Caki2 (cell line): ENCODE measurements around the gene MIEF1. TPM values are rescaled to one million over a fixed set of nuclear protein-coding genes. Genes with fewer than 3 reads are reported as not detected.

Experiments used
- DNase-seq: peaks from one replicate; pipeline ENCODE4 v3.0.0-alpha.2; 2015; ENCODE audit warnings: low read depth
- in situ Hi-C: cut with HindIII; loops from 2 replicates; pipeline ENCODE4 v1.10.0; 2016; ENCODE audit warnings: low sequenced_read_pairs, low pct_unique_long_range_greater_than_20kb, mixed read lengths
- total RNA-seq: library from RNA; depleted of rRNA; stranded (reverse); fragments of >200 nt; shearing (Covaris generic); gene quantifications from 2 replicates; pipeline ENCODE4 v1.2.3, GENCODE V29; 2014; ENCODE audit warnings: low replicate concordance; rRNA removed

Gene MIEF1
- total RNA-seq, 1 experiment from 2014 or later, result 31.9 TPM

DNA sequence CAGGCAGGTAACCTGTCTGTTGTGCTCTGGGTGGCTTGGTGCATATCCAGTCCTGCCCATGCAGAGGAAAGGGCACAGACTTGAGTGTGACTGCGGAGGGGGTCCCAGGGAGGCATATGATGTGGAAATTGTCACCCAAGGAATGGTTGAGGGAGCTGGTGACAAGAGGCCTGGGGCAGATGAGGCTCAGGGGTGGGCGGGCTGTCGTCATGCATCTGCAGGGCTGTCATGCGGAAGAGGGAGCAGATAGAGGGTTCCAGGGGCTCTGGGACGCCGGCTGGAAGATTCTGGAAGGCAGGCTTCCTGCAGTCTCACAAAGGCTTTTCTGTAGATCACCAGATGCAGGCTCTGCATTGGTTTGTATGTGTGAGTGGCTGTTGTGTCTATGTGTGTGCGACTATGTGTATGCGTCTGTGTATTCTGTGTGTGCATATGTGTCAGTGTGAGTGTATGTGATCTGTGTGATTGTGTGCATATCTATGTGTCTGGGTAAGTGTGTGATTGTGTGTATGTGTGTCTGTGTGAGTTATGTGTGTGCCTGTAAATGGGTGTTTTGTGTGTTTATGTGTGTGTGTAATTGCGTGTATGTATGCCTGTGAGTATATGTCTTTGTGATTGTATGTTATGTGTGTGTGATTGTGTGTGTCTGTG is 60.9 kb downstream of the MIEF1 start:
- no peak for DNase-seq
- in situ Hi-C loops, result no loop called here

GRCh38 chr22:39563571-39564428 is 61.7 kb downstream of the MIEF1 start:
- DNase-seq, result no peak
- in situ Hi-C loops, result no loop called here

GRCh38 chr22:39565414-39565944 is 63.4 kb downstream of the MIEF1 start:
- DNase-seq, result no peak
- in situ Hi-C loops, result no loop called here

- DNase-seq, result no peak
- in situ Hi-C loops, result no loop called here
These were observed 65.3 kb downstream of the MIEF1 start for GRCh38 chr22:39567135-39567946.

Other genes with a start within 250 kb of the MIEF1 start
- gene RPL3, start 182.7 kb upstream of the MIEF1 start, total RNA-seq, result 5,144 and 5,940 TPM in 2 replicates
- 33.7 and 47.8 TPM in 2 replicates for gene SYNGR1, start 152.3 kb upstream of the MIEF1 start, total RNA-seq
- gene TAB1, start 102.5 kb upstream of the MIEF1 start, total RNA-seq, result 34.8 and 42.6 TPM in 2 replicates
- gene MGAT3, start 45.3 kb upstream of the MIEF1 start, total RNA-seq, result not detected in 2 replicates
- 480 and 505 TPM in 2 replicates for gene ATF4, start 18.3 kb downstream of the MIEF1 start, total RNA-seq
- 209 and 302 TPM in 2 replicates for gene RPS19BP1, start 30.5 kb downstream of the MIEF1 start, total RNA-seq
- not detected in 2 replicates for gene CACNA1I, start 68.5 kb downstream of the MIEF1 start, total RNA-seq